ENCODE measurements around the gene RASA3.
A peak's percentile ranks its signal among the peaks of the same experiment; 100 is the strongest.
"Not testable (repeated sequence)": the region's sequence is repeated elsewhere in the genome, so short reads cannot be mapped to it uniquely, and the experiment has no call there.

The RASA3 gene

GRCh38 chr13:114155926-114156883, 23.8 kb upstream of the RASA3 start:
- DNase-seq, result no peak

DNA sequence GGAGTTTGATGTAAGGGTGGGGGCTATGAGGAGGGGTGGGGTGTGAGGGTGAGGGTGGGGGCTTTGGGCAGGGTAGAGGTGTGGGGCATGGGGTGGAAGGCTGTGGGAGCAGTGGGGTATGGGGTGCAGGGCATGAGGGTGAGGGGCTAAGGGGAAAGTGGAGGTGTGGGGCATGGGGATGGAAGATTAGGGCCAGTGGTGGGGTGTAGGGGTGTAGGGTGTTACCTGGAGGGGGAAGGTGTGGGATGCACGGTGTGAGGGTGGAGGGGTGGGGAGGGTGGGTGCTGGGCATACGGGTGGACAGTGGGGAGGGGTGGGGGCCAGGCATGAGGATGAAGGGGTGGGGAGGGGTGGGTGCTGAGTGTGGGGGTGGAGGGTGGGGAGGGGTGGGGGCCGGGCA, 22.9 kb upstream of the RASA3 start:
- no peak for DNase-seq

GRCh38 chr13:114154476-114154875, 22.1 kb upstream of the RASA3 start:
- no peak for DNase-seq

DNA sequence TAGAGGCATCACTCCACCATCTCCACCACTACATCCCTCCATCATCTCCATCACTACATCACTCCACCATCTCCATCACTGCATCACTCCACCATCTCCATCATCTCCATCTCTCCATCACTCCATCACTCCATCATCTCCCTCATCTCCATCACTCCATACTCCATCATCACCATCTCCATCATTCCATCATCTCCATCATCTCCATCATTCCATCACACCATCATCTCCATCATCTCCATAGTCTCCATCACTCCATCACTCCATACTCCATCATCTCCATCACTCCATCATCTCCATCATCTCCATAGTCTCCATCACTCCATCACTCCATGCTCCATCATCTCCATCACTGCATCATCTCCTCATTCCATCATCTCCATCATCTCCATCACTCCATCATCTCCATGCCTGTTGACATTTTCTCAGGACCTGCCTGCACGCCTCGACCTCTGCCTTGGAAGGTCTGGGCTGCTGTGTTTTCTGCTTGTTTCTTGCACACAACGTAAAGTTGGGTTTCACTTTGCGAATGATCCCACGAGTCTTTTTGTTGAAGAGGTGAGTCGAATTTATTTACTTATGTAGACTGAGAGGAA, 21.2 kb upstream of the RASA3 start:
- DNase-seq, result no peak

- no peak for DNase-seq
Observed at GRCh38 chr13:114152831-114153371, 20.5 kb upstream of the RASA3 start.

- no peak for DNase-seq
Observed at GRCh38 chr13:114152285-114152645, 19.8 kb upstream of the RASA3 start.

DNA sequence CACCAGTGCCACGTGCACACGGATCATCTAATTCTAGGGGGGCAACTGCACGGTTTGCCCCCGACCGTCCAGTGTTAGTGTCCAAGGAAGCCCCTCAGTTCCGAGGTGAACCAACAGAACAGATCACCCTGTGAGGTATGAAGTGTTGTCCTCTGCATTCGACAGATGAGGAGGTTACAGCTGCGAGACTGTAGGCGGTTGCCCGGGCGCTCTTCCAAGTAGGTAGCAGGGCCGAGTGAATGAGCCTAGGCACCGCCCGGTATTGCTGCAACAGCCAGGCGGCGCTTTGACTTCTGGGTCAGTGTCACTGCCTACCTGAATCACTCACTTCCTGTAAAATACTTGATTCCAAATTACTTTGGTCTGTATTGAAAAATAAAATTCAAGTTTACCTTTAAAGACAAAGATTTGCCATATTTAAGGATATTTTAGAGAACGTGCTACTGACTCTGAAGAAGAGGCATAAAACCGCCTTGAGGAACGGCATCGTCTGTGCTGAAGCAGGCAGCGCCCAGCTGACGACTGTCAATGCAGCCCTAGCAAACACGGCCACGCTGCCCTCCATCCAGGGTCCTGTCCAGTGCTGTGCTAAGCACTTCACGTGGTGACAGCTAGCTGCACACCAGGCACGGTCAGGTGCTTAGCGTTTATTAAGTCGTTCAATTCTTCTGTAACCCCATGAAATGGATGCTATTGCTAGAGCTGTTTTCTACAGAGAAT, 19.3 kb upstream of the RASA3 start:
- DNase-seq, result peak; percentile 66

DNA sequence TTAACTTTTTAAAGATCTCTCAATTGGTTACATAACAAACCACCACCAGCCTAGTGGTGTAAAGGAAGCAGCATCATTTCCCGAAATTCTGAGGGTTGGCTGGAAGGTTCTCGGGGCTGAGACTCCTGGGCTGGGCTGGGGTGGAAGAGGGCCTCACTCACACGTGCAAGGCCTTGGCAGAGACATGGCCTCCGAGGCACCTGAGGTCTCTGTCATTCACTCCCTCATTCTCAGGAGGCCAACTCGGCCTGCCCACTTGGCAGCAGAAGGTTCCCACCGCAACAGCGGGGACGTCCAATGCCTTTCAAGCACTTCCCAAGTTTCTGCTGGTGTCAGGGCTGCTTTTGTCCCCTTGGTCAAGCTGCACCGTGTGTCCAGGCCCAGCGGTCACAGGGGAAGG, 18.6 kb upstream of the RASA3 start:
- DNase-seq, result no peak

GRCh38 chr13:114149774-114150740, 17.6 kb upstream of the RASA3 start:
- DNase-seq, result no peak

DNA sequence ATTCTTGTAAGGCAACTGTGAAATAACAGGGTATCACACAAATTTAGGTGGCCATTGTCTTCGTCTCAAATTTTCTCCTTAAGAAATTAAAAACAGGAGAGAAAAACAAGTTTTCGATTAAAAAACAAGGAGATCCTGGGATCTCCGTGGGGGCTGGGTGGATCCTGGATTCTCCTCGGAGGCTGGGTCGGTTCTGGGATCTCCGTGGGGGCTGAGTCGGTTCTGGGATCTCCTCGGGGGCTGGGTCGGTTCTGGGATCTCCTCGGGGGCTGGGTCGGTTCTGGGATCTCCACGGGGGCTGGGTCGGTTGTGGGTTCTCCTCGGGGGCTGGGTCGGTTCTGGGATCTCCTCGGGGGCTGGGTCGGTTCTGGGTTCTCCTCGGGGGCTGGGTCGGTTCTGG, 16.5 kb upstream of the RASA3 start:
- DNase-seq, result not testable (repeated sequence)

DNA sequence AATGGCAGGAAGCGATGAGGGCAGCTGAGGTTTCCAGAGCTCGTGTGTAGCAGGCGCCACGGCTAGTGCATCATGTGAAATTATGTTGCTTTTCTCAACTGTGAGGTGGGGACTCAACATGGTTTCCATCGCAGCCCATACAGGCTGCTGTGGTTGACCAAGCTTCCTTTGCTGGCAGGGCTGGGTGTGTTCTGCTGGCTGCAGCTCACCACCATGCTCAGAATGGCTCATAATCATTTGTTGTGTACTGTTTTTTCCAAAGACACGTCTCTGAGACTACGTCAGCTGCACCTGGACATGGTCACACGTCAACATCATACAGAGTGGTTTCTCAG, 16.1 kb upstream of the RASA3 start:
- DNase-seq, result no peak

- DNase-seq, result no peak
Observed at GRCh38 chr13:114147803-114148520, 15.5 kb upstream of the RASA3 start.

DNA sequence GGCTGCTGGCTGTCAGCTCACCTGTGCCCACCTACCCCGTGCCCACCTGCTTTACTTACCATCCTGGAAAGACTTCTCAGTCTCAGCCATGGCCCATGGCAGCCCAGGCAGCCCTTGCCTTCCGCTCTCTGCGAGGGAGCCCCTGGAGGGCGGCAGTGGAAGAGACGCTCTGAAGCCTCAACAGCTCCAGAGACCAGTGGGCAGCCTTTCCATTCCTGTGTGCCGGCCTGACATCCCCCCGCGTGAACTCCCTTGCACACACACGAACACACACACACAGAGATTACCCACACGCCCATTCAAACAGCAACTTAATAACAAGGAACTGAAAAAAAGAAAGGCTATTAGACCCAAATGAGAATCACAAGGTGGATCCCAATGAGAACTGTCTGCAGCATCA, 14.2 kb upstream of the RASA3 start:
- DNase-seq, result no peak

DNA sequence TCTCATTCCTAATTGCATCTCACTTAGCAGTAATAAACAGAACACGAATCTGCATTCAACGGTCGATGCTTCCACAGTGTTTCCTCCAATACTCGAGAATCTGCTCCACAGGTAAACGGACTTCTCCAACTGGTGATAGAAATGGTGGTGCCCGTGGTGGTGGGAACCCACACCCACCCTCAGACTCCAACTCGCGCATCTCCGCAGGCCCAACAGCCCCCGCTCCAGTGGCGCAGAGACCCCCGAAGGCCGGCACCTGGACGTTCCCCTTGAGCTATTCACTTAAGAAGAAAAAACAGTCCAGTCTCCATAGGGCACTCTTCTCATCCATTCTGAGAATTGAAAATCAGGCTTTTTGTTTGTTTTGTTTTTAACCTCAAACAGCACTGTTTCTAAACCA, 13.8 kb upstream of the RASA3 start:
- DNase-seq, result no peak

DNA sequence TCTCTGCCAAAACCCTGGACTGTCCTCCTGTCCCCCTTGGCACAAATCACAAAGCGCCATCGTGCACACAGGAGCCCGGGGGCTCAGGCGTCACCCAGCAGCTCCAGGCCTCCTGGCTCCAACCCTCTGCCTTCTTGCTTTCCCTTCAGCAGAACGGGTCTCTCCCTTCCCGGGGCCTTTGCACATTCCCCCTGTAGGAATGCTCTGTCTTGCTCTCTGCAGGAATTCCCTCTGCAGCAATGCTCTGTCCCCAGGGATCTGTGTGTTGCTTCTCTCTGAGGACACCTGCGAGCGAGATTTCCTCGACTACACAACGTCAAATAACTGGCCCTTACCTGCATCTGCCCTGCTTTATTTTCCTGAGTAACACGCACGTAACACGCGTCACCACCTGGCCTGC, 13.3 kb upstream of the RASA3 start:
- no peak for DNase-seq

GRCh38 chr13:114145256-114145655, 12.8 kb upstream of the RASA3 start:
- no peak for DNase-seq

- no peak for DNase-seq
Observed at GRCh38 chr13:114144606-114145244, 12.3 kb upstream of the RASA3 start.

GRCh38 chr13:114143806-114144605, 11.6 kb upstream of the RASA3 start:
- DNase-seq, result no peak

- peak; percentile 30 for DNase-seq
Observed at GRCh38 chr13:114142640-114143490, 10.4 kb upstream of the RASA3 start.

All from NCI-H1694 (cell line).